Astrocyte of the spinal cord (primary cell): ENCODE measurements around the gene ELFN2.
A peak's percentile ranks its signal among the peaks of the same experiment; 100 is the strongest.

Experiments used
- DNase-seq: peaks from one replicate; pipeline ENCODE4 v3.0.0; 2011; ENCODE audit warnings: low read depth, low spot score
- H3K4me3 ChIP-seq: 2 replicates; pipeline ENCODE4 v1.5.1; 2011; ENCODE audit warnings: low read depth, mild to moderate bottlenecking, low read length, moderate library complexity
- in situ Hi-C: cut with HindIII; loops from 2 replicates; pipeline ENCODE4 v1.10.0; 2017; ENCODE audit warnings: low sequenced_read_pairs
- TF ChIP-seq, protein P1 (sequence below): IDR thresholded peaks from 2 replicates; pipeline ENCODE4 v1.5.1; 2012; ENCODE audit warnings: low read depth, mild to moderate bottlenecking, low read length, inconsistent platforms

ELFN2 gene, protein sequence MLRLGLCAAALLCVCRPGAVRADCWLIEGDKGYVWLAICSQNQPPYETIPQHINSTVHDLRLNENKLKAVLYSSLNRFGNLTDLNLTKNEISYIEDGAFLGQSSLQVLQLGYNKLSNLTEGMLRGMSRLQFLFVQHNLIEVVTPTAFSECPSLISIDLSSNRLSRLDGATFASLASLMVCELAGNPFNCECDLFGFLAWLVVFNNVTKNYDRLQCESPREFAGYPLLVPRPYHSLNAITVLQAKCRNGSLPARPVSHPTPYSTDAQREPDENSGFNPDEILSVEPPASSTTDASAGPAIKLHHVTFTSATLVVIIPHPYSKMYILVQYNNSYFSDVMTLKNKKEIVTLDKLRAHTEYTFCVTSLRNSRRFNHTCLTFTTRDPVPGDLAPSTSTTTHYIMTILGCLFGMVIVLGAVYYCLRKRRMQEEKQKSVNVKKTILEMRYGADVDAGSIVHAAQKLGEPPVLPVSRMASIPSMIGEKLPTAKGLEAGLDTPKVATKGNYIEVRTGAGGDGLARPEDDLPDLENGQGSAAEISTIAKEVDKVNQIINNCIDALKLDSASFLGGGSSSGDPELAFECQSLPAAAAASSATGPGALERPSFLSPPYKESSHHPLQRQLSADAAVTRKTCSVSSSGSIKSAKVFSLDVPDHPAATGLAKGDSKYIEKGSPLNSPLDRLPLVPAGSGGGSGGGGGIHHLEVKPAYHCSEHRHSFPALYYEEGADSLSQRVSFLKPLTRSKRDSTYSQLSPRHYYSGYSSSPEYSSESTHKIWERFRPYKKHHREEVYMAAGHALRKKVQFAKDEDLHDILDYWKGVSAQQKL

DNA sequence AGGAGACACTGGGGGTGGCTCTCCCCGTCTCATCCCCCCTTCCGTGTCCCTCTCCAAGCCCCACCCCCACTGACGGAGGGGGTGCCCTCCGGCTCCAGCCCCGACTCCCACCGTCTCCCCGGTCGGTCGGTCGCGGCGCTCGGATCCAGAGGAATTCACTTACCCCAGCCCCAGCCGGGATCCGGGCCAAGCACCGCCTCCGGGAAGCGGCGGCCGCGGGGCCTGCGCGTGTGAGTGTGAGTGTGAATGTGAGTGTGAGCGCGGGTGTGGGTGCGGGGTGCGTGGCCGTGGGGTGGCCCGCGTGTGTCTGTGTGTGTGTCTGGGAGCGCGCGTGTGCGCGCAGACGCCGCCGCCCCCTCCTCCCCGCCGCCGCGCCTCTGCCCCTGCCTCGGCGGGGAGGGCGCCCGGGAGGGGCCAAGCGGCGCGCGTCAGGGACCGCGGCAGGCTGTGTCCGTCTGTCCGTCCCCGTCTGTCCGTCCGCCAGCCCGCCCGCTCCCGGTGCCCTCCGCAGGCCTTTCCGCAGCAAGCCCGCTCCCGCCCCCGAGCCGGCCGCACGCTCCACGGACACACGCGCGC lies at the start of gene ELFN2:
TSS of gene ELFN2 (minus strand) at position 345 of the 576 bp plus-strand sequence. CDS start 51,945 bp downstream, outside the sequence.
- DNase-seq, result peak; percentile 20
- TF ChIP-seq, protein P1, sequence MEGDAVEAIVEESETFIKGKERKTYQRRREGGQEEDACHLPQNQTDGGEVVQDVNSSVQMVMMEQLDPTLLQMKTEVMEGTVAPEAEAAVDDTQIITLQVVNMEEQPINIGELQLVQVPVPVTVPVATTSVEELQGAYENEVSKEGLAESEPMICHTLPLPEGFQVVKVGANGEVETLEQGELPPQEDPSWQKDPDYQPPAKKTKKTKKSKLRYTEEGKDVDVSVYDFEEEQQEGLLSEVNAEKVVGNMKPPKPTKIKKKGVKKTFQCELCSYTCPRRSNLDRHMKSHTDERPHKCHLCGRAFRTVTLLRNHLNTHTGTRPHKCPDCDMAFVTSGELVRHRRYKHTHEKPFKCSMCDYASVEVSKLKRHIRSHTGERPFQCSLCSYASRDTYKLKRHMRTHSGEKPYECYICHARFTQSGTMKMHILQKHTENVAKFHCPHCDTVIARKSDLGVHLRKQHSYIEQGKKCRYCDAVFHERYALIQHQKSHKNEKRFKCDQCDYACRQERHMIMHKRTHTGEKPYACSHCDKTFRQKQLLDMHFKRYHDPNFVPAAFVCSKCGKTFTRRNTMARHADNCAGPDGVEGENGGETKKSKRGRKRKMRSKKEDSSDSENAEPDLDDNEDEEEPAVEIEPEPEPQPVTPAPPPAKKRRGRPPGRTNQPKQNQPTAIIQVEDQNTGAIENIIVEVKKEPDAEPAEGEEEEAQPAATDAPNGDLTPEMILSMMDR, result no peak
- in situ Hi-C loops, result no loop called here
- peak within 1 kb of the TSS; percentile 49 for H3K4me3 ChIP-seq

DNA sequence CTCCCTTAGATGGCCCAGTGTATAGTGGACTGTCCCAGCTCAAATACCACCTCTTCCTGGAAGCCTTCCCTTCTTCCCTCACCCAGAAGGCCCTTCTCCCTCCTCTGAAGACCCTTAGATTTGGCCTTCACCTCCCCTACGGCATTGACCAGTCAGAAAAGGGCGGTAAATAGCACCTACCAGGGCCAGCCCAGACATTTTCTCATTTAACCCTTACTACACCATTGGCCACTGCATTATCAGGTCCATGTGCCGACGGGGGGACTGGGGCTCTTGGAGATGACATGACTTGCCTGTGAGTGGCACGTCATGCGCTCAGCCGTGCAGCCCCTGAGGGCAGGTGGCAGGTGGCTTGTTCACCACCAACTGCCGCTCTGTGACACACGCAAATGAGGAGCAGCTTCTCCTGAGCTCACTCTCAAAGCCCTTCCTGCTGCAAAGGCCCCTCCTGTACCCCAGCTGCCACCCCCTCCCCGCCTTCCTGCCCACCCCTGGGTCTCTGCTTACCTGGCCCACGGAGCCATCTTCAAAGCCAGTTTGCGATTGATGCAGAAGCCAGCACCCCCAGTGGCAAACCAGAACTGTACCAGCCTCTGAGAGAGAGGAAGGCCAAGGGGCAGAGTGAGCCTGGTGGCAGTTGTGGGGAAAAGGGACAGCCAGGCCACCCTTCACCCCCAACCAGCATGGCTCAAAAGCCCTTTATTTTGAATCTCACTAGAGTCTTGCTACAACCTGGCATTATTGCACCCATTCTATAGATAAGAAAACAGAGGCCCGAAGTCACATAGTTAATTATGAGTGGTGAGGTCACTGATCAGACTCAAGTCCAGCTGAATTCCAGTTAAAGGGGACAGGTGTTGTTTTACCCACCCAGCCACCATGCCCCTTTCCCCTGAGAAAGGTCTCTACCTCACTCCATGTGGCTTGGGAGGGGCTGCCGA lies 49.4 kb upstream of the ELFN2 start:
- no peak for DNase-seq
- in situ Hi-C loops, result no loop called here
- TF ChIP-seq, protein P1, result no peak
- H3K4me3 ChIP-seq, result no peak overlapping the region

DNA sequence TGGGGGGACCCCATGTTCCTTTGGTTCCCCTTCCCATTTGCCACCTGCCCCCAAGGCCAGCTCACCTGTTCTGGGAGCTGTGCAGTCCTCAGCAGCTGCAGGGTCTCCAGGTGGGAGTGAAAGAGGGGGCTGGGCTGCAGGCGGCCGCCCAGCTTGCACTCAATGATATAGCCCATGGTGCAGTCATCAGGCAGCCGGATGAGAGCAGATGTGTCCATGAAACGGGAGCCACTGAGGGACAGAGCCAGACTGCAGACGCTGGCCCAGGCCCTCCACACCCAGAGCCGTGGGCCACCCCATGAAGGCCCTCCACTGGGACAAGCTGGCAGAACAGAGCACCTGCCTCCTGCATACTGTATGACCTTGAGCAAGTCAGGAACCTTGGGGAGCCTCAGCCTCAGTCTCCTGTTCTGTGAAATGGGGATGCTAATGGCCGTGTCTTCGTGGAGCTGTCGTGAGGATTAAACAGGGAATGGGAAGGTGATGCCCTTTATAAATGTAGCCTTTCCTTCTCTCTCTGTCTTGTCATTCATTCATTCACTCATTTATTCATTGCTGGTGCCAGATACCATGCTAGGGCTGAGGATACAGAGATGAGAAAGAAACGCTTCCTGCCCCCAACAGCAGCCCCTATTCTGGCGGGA lies 47.3 kb upstream of the ELFN2 start:
- H3K4me3 ChIP-seq, result no peak overlapping the region
- no peak for DNase-seq
- in situ Hi-C loops, result no loop called here
- TF ChIP-seq, protein P1, result no peak

DNA sequence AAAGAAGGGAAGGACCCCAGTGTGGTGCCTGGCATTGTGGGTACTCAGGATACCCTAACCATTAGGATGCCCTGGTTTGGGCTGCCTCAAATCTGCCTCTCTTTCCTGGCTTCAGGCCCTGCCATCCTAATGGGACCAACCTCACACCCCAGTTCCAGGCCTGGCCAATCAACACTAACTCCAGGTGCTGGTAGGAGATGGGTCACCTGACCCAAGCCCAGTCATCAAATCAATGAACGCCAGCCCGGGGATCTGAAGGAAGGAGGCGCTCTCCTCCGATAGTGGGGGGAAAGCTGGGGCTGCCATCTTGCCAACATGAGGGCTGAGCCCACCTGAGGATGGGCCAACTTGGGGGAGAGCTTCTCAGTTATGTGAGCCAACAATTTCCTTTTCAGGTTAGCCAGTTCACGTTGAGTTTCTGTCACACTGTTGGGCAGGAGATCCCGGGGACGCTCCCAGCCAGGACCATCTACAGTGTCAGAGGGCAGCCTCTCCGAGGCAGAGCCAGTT lies 46.2 kb upstream of the ELFN2 start:
- no peak overlapping the region for H3K4me3 ChIP-seq
- in situ Hi-C loops, result no loop called here
- DNase-seq, result no peak
- TF ChIP-seq, protein P1, result no peak

DNA sequence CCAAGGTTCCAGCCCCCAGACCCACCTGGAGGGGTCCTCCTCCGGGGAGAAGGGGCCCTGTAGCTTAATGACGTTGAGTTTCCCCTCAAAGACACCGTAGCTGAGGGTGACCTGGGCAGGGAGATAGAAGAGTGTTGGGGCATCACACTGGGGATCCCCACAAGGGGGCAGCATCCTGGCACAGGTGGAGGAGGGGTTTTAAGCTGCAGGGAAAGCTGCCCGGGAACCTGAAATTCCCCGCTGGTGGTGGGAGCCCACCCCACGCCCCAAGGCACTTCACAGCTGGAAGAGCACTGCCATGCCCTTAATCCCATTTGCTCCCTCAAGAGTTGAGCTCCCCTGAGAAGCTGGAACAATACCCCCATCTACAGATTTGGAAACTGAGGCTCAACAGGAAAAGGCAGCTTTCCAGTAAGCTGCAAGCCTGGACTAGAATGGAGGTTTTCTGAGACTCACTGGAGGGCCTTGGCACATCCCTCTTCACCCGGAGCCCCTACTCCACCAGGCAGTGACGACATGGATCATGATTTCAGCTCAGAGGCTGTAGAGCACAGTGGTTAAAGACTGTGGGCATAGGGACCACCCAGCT lies 45.2 kb upstream of the ELFN2 start:
- in situ Hi-C loops, result no loop called here
- no peak overlapping the region for H3K4me3 ChIP-seq
- TF ChIP-seq, protein P1, result peak; percentile 75
- no peak for DNase-seq
